H9 (cell line): ENCODE measurements around the gene IFRD2. TPM values are rescaled to one million over a fixed set of nuclear protein-coding genes. Genes with fewer than 3 reads are reported as not detected.

Experiments
- DNase-seq: peaks from one replicate; pipeline ENCODE4 v3.0.0-alpha.2; 2017
- H2AFZ ChIP-seq: one replicate; pipeline ENCODE4 v1.6.1; 2013; ENCODE audit warnings: mild to moderate bottlenecking, low read length, control low read depth, moderate library complexity
- H2AK5ac ChIP-seq: 2 replicates; pipeline ENCODE4 v1.6.1; 2013; ENCODE audit warnings: low read length, control low read depth, mixed read lengths; ENCODE audit not compliant: insufficient read length
- H2BK120ac ChIP-seq: one replicate; pipeline ENCODE4 v1.6.1; 2013; ENCODE audit warnings: low read depth, mild to moderate bottlenecking, low read length, control low read depth, inconsistent platforms; ENCODE audit not compliant: poor library complexity, severe bottlenecking
- H2BK12ac ChIP-seq: 2 replicates; pipeline ENCODE4 v1.6.1; 2013; ENCODE audit warnings: low read length, control low read depth, mixed read lengths, low read depth; ENCODE audit not compliant: insufficient read length
- H2BK15ac ChIP-seq: 2 replicates; pipeline ENCODE4 v1.6.1; 2013; ENCODE audit warnings: low read depth, low read length, control low read depth
- H2BK20ac ChIP-seq: one replicate; pipeline ENCODE4 v1.6.1; 2013; ENCODE audit warnings: low read depth, mild to moderate bottlenecking, low read length, control low read depth, inconsistent platforms; ENCODE audit not compliant: poor library complexity, severe bottlenecking
- H2BK5ac ChIP-seq: 2 replicates; pipeline ENCODE4 v1.6.1; 2013; ENCODE audit warnings: low read length, control low read depth, mixed read lengths; ENCODE audit not compliant: insufficient read length
- H3K14ac ChIP-seq: 2 replicates; pipeline ENCODE4 v1.6.1; 2013; ENCODE audit warnings: low read length, control low read depth; ENCODE audit not compliant: insufficient read depth
- H3K18ac ChIP-seq: 2 replicates; pipeline ENCODE4 v1.6.1; 2013; ENCODE audit warnings: low read depth, mild to moderate bottlenecking, mixed read lengths, low read length, control low read depth; ENCODE audit not compliant: insufficient read length
- H3K23ac ChIP-seq: 2 replicates; pipeline ENCODE4 v1.6.1; 2013; ENCODE audit warnings: low read length, control low read depth, mixed read lengths, low read depth; ENCODE audit not compliant: insufficient read length
- H3K23me2 ChIP-seq: 2 replicates; pipeline ENCODE4 v1.6.1; 2013; ENCODE audit warnings: low read depth, mild to moderate bottlenecking, mixed read lengths, low read length, control low read depth; ENCODE audit not compliant: insufficient read length, poor library complexity, severe bottlenecking
- H3K27ac ChIP-seq: 2 replicates; pipeline ENCODE4 v1.5.1; 2013; ENCODE audit warnings: low read length, control low read depth, mixed read lengths, low read depth; ENCODE audit not compliant: insufficient read length
- H3K27me3 ChIP-seq: 2 replicates; pipeline ENCODE4 v1.6.1; 2013; ENCODE audit warnings: low read length, control low read depth, inconsistent platforms; ENCODE audit not compliant: insufficient read depth
- H3K4ac ChIP-seq: 2 replicates; pipeline ENCODE4 v1.6.1; 2013; ENCODE audit warnings: low read depth, mild to moderate bottlenecking, control low read depth, inconsistent platforms, low read length, moderate library complexity
- H3K4me1 ChIP-seq: 2 replicates; pipeline ENCODE4 v1.6.1; 2013; ENCODE audit warnings: low read length, control low read depth, inconsistent platforms; ENCODE audit not compliant: insufficient read depth
- H3K4me2 ChIP-seq: 2 replicates; pipeline ENCODE4 v1.6.1; 2013; ENCODE audit warnings: low read length, control low read depth, mixed read lengths; ENCODE audit not compliant: insufficient read length, insufficient read depth
- H3K56ac ChIP-seq: 2 replicates; pipeline ENCODE4 v1.6.1; 2013; ENCODE audit warnings: low read depth, mild to moderate bottlenecking, mixed read lengths, low read length, control low read depth; ENCODE audit not compliant: insufficient read length
- H3K79me1 ChIP-seq: 2 replicates; pipeline ENCODE4 v1.6.1; 2013; ENCODE audit warnings: low read depth, mild to moderate bottlenecking, moderate library complexity, low read length, control low read depth, inconsistent platforms; ENCODE audit not compliant: insufficient read depth, poor library complexity, severe bottlenecking
- H3K79me2 ChIP-seq: 2 replicates; pipeline ENCODE4 v1.6.1; 2013; ENCODE audit warnings: low read length, control low read depth, inconsistent platforms; ENCODE audit not compliant: insufficient read depth
- H3K9ac ChIP-seq: 2 replicates; pipeline ENCODE4 v1.6.1; 2013; ENCODE audit warnings: low read length, control low read depth, mixed read lengths; ENCODE audit not compliant: insufficient read length; ENCODE audit errors: extremely low read depth
- H3K9me3 ChIP-seq: one replicate; pipeline ENCODE4 v1.6.1; 2013; ENCODE audit warnings: low read depth, low read length, inconsistent platforms; ENCODE audit not compliant: control insufficient read depth
- H3T11ph ChIP-seq: one replicate; pipeline ENCODE4 v1.6.1; 2013; ENCODE audit warnings: mild to moderate bottlenecking, low read length, control low read depth, inconsistent platforms
- H4K20me1 ChIP-seq: one replicate; pipeline ENCODE4 v1.6.1; 2013; ENCODE audit not compliant: control insufficient read depth, insufficient read length, insufficient read depth
- H4K5ac ChIP-seq: 2 replicates; pipeline ENCODE4 v1.6.1; 2013; ENCODE audit warnings: low read depth, mild to moderate bottlenecking, mixed read lengths, low read length, control low read depth; ENCODE audit not compliant: insufficient read length
- H4K8ac ChIP-seq: replicated peaks from 2 replicates; pipeline ENCODE4 v1.6.1; 2013; ENCODE audit warnings: low read length, control low read depth, mixed read lengths, low read depth; ENCODE audit not compliant: insufficient read length
- H4K91ac ChIP-seq: 2 replicates; pipeline ENCODE4 v1.6.1; 2013; ENCODE audit warnings: low read depth, mild to moderate bottlenecking, moderate library complexity, mixed read lengths, low read length, control low read depth; ENCODE audit not compliant: insufficient read length
- H3K27ac Mint-ChIP-seq, 3 experiments: 2 replicates in 2 of 3; 3 replicates in 1 of 3; pipeline ENCODE4 v1.8.0; 2020 to 2021; ENCODE audit warnings: mixed read lengths in 3 of 3, mild to moderate bottlenecking in 1 of 3, moderate library complexity in 1 of 3
- H3K27me3 Mint-ChIP-seq: 2 replicates; pipeline ENCODE4 v1.8.0; 2021; ENCODE audit warnings: low read depth, mild to moderate bottlenecking, moderate library complexity, mixed read lengths
- H3K36me3 Mint-ChIP-seq, 3 experiments: 2 replicates in 2 of 3; 3 replicates in 1 of 3; pipeline ENCODE4 v1.8.0; 2020 to 2021; ENCODE audit warnings: low read depth in 3 of 3, mixed read lengths in 3 of 3; ENCODE audit not compliant: insufficient read depth in 1 of 3
- H3K4me1 Mint-ChIP-seq, 2 experiments: 2 replicates each; pipeline ENCODE4 v1.8.0; 2020; ENCODE audit warnings: mixed read lengths in 2 of 2
- H3K4me3 Mint-ChIP-seq, 2 experiments: 2 replicates in 1 of 2; 3 replicates in 1 of 2; pipeline ENCODE4 v1.8.0; 2020 to 2021; ENCODE audit warnings: mild to moderate bottlenecking in 2 of 2, mixed read lengths in 2 of 2, moderate library complexity in 1 of 2
- H3K9me3 Mint-ChIP-seq, 2 experiments: 2 replicates in 1 of 2; 3 replicates in 1 of 2; pipeline ENCODE4 v1.8.0; 2020; ENCODE audit warnings: mild to moderate bottlenecking in 2 of 2, mixed read lengths in 2 of 2, moderate library complexity in 1 of 2
- CTCF ChIP-seq: fragments of 200-600 bp; sonication (generic); conservative IDR thresholded peaks from 3 replicates; pipeline ENCODE4 v1.8.0; 2021; ENCODE audit warnings: antibody characterized with exemption, mild to moderate bottlenecking
- WGBS: extraction: QIAGEN DNeasy Blood & Tissue Kit; methylation state at CpG from one replicate; pipeline ENCODE4 v1.1.7; 2013; ENCODE audit warnings: missing lambda C conversion rate, low lambda C conversion rate, mixed read lengths; ENCODE audit not compliant: insufficient read length; ENCODE audit errors: extremely low coverage; 5-methylcytosine and 5-hydroxymethylcytosine counted together
- total RNA-seq: library from RNA; stranded (reverse); gene quantifications from 2 replicates; pipeline ENCODE4 v1.2.1, GENCODE V29; 2021

The IFRD2 gene
- total RNA-seq, 1 experiment from 2014 or later, result 109 TPM

DNA sequence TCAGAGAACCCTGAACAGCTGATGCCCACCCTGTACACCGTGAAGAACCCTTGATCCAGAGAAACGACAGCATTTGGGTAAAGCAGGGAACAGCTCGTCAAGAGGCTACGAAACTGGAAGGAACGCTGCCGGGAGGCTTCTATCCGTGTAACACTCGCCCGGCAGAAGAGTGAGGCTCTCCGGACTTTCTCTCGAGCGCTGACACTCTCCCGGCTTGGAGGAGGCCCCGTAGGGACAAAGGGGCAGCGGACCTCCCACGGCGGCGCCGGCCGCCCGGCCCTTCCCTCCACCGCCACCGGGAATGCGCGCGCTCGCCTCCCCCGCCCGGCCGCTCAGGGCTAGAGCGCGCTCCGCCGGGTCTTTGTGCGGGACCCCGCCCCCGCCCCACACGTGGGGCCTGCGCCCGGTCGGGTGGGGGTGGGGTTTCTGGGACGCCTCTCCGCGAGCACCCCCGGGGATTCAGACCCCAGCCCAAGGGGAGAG is 28.7 kb upstream of the IFRD2 start:
- DNase-seq, result peak; percentile 80
- no peaks in the 10 kb centered on the region for H3K27me3 ChIP-seq
- H3K4ac ChIP-seq, result no peak overlapping the region
- no peak overlapping the region for H2AFZ ChIP-seq
- no peak; the same call in 2 of the 3 replicates for TF ChIP-seq CTCF
- H3K18ac ChIP-seq, result no peak overlapping the region
- H2AK5ac ChIP-seq, result no peak overlapping the region
- no peak overlapping the region for H2BK5ac ChIP-seq
- no peak overlapping the region for H2BK120ac ChIP-seq
- H3K56ac ChIP-seq, result no peak overlapping the region
- no peak overlapping the region for H3K27ac ChIP-seq
- H2BK15ac ChIP-seq, result no peak overlapping the region
- H3K79me1 ChIP-seq, result no peaks in the 10 kb centered on the region
- H3K23me2 ChIP-seq, result peaks cover 15% of the 10 kb centered on the region
- H3K9ac ChIP-seq, result peak overlapping the region; percentile 72
- H3K4me2 ChIP-seq, result peak overlapping the region; percentile 83
- no peaks in the 10 kb centered on the region for H3K9me3 ChIP-seq
- Mint-ChIP-seq H3K4me1 (peaks cover 27 to 42% of the 10 kb centered on the region in 2 experiments), H3K4me3 (peak overlapping the region; percentile 85 to 97), H3K27me3 (no peaks in the 10 kb centered on the region), H3K9me3 (no peaks in the 10 kb centered on the region), H3K27ac (peak overlapping the region; percentile 76 to 93 (median 92); a peak in 6 of 7 replicates), H3K36me3 (peaks cover 37 to 58% (median 47%) of the 10 kb centered on the region in 3 experiments)
- H4K5ac ChIP-seq, result no peak overlapping the region
- no peak overlapping the region for H2BK20ac ChIP-seq
- H2BK12ac ChIP-seq, result no peak overlapping the region
- peaks cover 6% of the 10 kb centered on the region; the same call in 1 of the 2 replicates for H3K4me1 ChIP-seq
- H3T11ph ChIP-seq, result no peak overlapping the region
- no peak overlapping the region for H3K23ac ChIP-seq
- no peak overlapping the region for H4K91ac ChIP-seq
- H3K79me2 ChIP-seq, result peaks cover 5% of the 10 kb centered on the region; the same call in 1 of the 2 replicates
- no CpG with 5 or more reads among the region's 45 CpGs for WGBS
- H3K14ac ChIP-seq, result peak overlapping the region; percentile 87; the same call in 1 of the 2 replicates
- no peaks in the 10 kb centered on the region for H4K20me1 ChIP-seq
- H4K8ac ChIP-seq, result no peak overlapping the region
